ENCODE measurements around the gene SLC39A11.

DNA sequence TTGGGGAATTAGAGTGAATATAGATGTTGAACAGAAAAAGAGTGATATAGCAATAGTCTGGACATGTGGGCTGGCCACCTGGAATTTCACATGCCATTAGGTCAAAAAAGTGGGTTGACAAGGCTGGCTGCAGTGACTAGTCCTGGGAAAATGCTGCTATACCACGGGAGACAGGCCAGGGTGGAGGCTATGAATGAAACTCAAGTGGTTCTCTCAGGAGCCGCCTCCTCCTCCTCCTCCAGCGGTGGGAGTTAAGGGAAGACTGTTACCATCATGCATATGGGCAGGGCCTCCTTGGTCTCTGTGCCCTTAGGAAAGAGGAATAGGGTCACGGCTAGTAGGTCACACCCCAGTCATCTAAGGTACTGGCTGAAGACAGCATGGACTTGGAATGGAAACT lies 448.0 kb downstream of the SLC39A11 start:
- TF ChIP-seq, protein P1, sequence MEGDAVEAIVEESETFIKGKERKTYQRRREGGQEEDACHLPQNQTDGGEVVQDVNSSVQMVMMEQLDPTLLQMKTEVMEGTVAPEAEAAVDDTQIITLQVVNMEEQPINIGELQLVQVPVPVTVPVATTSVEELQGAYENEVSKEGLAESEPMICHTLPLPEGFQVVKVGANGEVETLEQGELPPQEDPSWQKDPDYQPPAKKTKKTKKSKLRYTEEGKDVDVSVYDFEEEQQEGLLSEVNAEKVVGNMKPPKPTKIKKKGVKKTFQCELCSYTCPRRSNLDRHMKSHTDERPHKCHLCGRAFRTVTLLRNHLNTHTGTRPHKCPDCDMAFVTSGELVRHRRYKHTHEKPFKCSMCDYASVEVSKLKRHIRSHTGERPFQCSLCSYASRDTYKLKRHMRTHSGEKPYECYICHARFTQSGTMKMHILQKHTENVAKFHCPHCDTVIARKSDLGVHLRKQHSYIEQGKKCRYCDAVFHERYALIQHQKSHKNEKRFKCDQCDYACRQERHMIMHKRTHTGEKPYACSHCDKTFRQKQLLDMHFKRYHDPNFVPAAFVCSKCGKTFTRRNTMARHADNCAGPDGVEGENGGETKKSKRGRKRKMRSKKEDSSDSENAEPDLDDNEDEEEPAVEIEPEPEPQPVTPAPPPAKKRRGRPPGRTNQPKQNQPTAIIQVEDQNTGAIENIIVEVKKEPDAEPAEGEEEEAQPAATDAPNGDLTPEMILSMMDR (conservative IDR thresholded peaks at IDR 0.05) = no peak
- TF ChIP-seq EZH2 (IDR thresholded peaks at IDR 0.05; ENCODE audit: low read depth) = no peak

Measured in PC-9 (cell line).